HG03457 (cell line): ENCODE data around the gene SLC2A1.
"Not testable (repeated sequence)": the region's sequence is repeated elsewhere in the genome, so short reads cannot be mapped to it uniquely, and the experiment has no call there.

ENCODE experiments used
- ATAC-seq: cut with Tn5 transposase; IDR thresholded peaks from one replicate; pipeline ENCODE4 v1.9.1; 2021; ENCODE audit warnings: moderate number of reproducible peaks; ENCODE audit not compliant: unreplicated experiment

Gene SLC2A1

GRCh38 chr1:42930178-42931107 lies 28.2 kb downstream of the SLC2A1 start:
- no peak for ATAC-seq

GRCh38 chr1:42929434-42930177 lies 29.1 kb downstream of the SLC2A1 start:
- no peak for ATAC-seq

- ATAC-seq = no peak
Observed at GRCh38 chr1:42928859-42929258, 29.8 kb downstream of the SLC2A1 start.

- no peak for ATAC-seq
Observed at GRCh38 chr1:42927920-42928505, 30.7 kb downstream of the SLC2A1 start.

- no peak for ATAC-seq
Observed at GRCh38 chr1:42927274-42927841, 31.3 kb downstream of the SLC2A1 start.

GRCh38 chr1:42926879-42927242 lies 31.8 kb downstream of the SLC2A1 start:
- no peak for ATAC-seq

GRCh38 chr1:42926235-42926878 lies 32.3 kb downstream of the SLC2A1 start:
- no peak for ATAC-seq

- ATAC-seq = no peak
Observed at GRCh38 chr1:42924851-42925760, 33.6 kb downstream of the SLC2A1 start.

- peak; percentile 79 for ATAC-seq
Observed at GRCh38 chr1:42924082-42924850, 34.4 kb downstream of the SLC2A1 start.

DNA sequence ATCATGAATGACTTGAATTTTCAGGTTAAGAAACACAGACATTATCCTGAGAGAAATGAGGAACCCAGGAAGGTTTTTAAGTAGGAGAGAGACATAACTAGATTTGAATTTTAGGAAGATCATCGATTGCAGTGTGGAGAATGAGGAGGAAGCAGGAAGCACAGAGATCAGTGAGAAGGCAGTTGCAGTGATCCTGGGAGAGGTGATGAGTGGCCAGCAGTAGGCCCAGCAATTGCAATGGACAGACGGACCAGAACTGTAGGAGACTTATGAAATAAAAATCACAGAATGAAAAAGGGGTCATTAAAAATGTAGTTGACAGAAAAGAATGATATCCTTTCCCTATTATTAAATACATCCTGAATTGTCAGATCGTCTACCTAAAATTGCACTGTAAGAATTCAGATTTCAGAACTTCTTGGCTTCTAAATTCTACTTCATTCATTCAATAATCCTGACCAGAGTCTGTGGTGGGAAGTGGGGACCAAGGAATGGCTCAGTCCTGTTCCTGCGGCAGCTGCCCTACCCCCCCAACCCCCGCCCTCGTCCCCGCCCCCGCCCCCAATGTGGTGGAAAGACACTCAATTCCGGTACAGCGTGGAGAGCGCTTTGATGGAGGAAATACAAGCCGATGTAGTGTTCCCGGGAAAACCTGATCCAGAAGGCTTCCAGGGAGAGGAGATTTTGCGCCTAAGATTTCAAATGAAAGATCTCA lies 35.1 kb downstream of the SLC2A1 start:
- no peak for ATAC-seq

GRCh38 chr1:42922687-42923366 lies 35.8 kb downstream of the SLC2A1 start:
- ATAC-seq = no peak

DNA sequence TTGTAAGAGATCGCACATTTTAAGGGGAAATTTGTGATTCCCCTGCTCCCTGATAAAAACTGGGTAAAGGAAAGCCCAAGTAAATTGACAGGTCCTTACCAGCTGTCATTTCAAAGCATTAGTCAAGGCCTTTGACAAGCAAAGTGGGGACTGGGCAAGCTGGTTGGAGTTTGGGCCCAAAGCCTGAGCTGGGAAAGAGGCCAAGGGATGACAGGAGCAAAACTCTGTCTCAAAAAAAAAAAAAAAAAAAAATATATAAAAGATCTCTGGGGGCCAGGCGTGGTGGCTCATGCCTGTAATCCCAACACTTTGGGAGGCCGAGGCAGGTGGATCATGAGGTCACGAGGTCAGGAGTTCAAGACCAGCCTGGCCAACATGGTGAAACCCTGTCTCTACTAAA lies 36.9 kb downstream of the SLC2A1 start:
- ATAC-seq = no peak

DNA sequence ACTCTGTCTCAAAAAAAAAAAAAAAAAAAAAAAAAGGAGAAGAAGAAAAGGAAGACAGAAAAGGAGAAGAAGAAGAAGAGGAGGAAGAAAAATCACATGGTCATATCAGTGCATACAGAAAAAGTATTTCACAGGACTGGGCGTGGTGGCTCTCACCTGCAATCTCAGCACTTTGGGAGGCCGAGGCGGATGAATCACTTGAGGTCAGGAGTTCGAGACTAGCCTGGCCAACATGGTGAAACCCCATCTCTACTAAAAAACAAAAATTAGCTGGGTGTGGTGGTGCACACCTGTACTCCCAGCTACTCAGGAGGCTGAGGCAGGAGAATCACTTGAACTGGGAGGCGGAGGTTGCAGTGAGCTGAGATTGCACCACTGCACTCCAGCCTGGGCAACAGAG lies 39.0 kb downstream of the SLC2A1 start:
- ATAC-seq = not testable (repeated sequence)

GRCh38 chr1:42917241-42917495 lies 41.5 kb downstream of the SLC2A1 start:
- no peak for ATAC-seq

DNA sequence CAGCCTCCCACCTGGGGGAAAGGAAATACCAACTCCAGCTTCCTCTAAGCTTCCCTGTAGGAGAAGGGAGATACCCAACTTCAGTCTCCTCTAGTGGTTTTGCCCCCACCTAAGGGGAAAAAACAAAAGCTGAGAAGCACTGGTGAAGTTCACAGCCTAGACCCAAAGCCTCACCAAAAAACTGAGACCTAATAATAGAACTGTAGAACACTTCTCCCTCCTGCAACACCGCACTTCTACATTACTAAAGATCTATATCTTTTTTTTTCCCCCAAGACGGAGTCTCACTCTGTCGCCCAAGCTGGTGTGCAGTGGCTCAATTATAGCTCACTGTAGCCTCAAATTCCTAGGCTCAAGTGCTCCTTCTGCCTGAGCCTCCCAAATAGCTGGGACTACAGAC lies 43.2 kb downstream of the SLC2A1 start:
- no peak for ATAC-seq

DNA sequence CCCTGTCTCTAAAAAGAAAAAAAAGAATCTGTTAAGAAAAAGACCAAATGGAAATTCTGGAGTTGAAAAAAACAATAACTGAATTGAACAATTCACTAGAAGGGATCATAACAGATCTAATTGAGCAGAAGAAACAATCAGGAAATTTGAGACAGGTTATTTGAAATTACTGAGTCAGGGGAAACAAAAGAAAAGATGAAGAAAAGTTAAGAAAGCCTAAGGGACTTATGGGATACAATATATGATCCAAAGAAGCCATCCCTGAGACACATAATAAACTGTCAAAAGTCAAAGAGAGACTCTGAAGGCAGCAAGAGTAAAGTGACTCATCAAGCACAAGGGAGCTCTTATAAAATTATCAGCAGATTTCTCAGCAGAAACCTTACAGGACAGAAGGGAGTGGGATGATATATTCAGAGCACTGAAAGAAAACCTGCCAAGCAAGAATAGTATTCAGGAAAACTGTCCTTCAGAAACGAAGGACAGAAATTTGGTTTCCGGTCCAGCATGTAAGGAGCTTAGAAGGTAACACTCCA lies 44.5 kb downstream of the SLC2A1 start:
- ATAC-seq = no peak

- ATAC-seq = no peak
Observed at GRCh38 chr1:42913426-42914091, 45.1 kb downstream of the SLC2A1 start.
